Subcutaneous abdominal adipose tissue (tissue), 5 donors: ENCODE results near the gene RBM10.

Source experiments
- H3K27ac ChIP-seq: one replicate; pipeline ENCODE4 v1.7.0; 2013; ENCODE audit warnings: low read depth, mild to moderate bottlenecking, inconsistent platforms, low read length, moderate library complexity
- H3K27me3 ChIP-seq, 5 donors: one replicate each; pipeline ENCODE4 v1.7.0; 2013; ENCODE audit warnings: low read length in 5 of 5, inconsistent platforms in 1 of 5; ENCODE audit not compliant: control insufficient read depth in 5 of 5, insufficient read depth in 4 of 5
- H3K36me3 ChIP-seq, 5 donors: one replicate each; pipeline ENCODE4 v1.7.0; 2013; ENCODE audit warnings: low read length in 5 of 5; ENCODE audit not compliant: control insufficient read depth in 5 of 5, insufficient read depth in 5 of 5
- H3K4me1 ChIP-seq, 5 donors: one replicate each; pipeline ENCODE4 v1.7.0; 2013; ENCODE audit warnings: low read length in 5 of 5, mild to moderate bottlenecking in 3 of 5, moderate library complexity in 1 of 5; ENCODE audit not compliant: control insufficient read depth in 5 of 5, insufficient read depth in 5 of 5
- H3K4me3 ChIP-seq, 5 donors: one replicate each; pipeline ENCODE4 v1.7.0; 2013; ENCODE audit warnings: low read length in 5 of 5, low read depth in 1 of 5
- H3K9ac ChIP-seq, 5 donors: one replicate each; pipeline ENCODE4 v1.7.0; 2013; ENCODE audit warnings: low read length in 5 of 5, mild to moderate bottlenecking in 4 of 5, moderate library complexity in 3 of 5
- H3K9me3 ChIP-seq, 5 donors: one replicate each; pipeline ENCODE4 v1.7.0; 2013; ENCODE audit warnings: low read length in 5 of 5; ENCODE audit not compliant: control insufficient read depth in 5 of 5
- donor health status: healthy.
- donor health status: healthy.
- donor health status: healthy.
- donor health status: healthy.
- donor health status: healthy.

The RBM10 gene

GRCh38 chrX:47174846-47175587 lies 30.0 kb downstream of the RBM10 start:
- H3K4me3 ChIP-seq = no peak overlapping the region
- peaks cover 0 to 92% (median 81%) of the 10 kb centered on the region in 5 donors for H3K36me3 ChIP-seq
- H3K4me1 ChIP-seq = peaks cover 0 to 10% (median 4%) of the 10 kb centered on the region in 5 donors
- peaks cover 0 to 37% (median 34%) of the 10 kb centered on the region in 5 donors for H3K27me3 ChIP-seq
- H3K27ac ChIP-seq = no peak overlapping the region
- H3K9me3 ChIP-seq = no peaks in the 10 kb centered on the region
- no peak overlapping the region for H3K9ac ChIP-seq

- H3K4me1 ChIP-seq = peaks cover 0 to 7% (median 0%) of the 10 kb centered on the region in 5 donors
- no peaks in the 10 kb centered on the region for H3K9me3 ChIP-seq
- H3K27me3 ChIP-seq = peaks cover 0 to 35% (median 34%) of the 10 kb centered on the region in 5 donors
- H3K27ac ChIP-seq = no peak overlapping the region
- H3K4me3 ChIP-seq = no peak overlapping the region
- peaks cover 0 to 90% (median 81%) of the 10 kb centered on the region in 5 donors for H3K36me3 ChIP-seq
- H3K9ac ChIP-seq = no peak overlapping the region
Observed at GRCh38 chrX:47175588-47175980, 30.6 kb downstream of the RBM10 start.

GRCh38 chrX:47176101-47176740 lies 31.2 kb downstream of the RBM10 start:
- peaks cover 0 to 89% (median 80%) of the 10 kb centered on the region in 5 donors for H3K36me3 ChIP-seq
- H3K9ac ChIP-seq = no peak overlapping the region
- H3K9me3 ChIP-seq = no peaks in the 10 kb centered on the region
- peaks cover 0 to 7% (median 0%) of the 10 kb centered on the region in 5 donors for H3K4me1 ChIP-seq
- H3K4me3 ChIP-seq = no peak overlapping the region
- no peak overlapping the region for H3K27ac ChIP-seq
- peaks cover 0 to 36% (median 35%) of the 10 kb centered on the region in 5 donors for H3K27me3 ChIP-seq

DNA sequence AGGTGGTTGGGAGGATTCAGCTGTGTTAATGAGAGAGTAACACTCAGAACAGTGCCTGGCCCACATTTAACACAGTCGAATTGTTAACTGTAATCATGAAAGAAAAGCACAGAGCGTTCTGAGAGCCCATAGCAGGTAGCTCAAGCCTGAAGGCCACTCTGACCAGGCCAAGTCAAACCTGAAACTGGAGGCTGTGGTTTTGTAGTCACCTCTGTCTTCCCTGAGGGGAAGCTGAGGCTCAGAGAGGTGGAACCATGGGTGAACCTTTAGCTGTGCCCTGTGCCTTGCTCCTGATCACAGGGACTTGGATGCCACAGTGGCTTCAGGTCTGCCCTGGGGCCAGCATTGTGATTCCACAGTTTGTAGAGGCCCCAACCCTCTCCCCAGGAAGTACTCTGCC lies 32.1 kb downstream of the RBM10 start:
- H3K9ac ChIP-seq = no peak overlapping the region
- H3K27ac ChIP-seq = no peak overlapping the region
- H3K4me1 ChIP-seq = peaks cover 0 to 7% (median 0%) of the 10 kb centered on the region in 5 donors
- no peak overlapping the region for H3K4me3 ChIP-seq
- H3K9me3 ChIP-seq = no peaks in the 10 kb centered on the region
- peaks cover 0 to 44% (median 34%) of the 10 kb centered on the region in 5 donors for H3K27me3 ChIP-seq
- peaks cover 0 to 90% (median 83%) of the 10 kb centered on the region in 5 donors for H3K36me3 ChIP-seq

- Histone ChIP-seq H3K9me3 (no peaks in the 10 kb centered on the region), H3K36me3 (peaks cover 0 to 90% (median 80%) of the 10 kb centered on the region in 5 donors), H3K27ac (no peak overlapping the region), H3K4me1 (peaks cover 0 to 7% (median 0%) of the 10 kb centered on the region in 5 donors), H3K27me3 (peaks cover 0 to 43% (median 29%) of the 10 kb centered on the region in 5 donors), H3K9ac (no peak overlapping the region), H3K4me3 (no peak overlapping the region)
Observed at GRCh38 chrX:47178337-47178736, 33.3 kb downstream of the RBM10 start.

- H3K36me3 ChIP-seq = peaks cover 0 to 89% (median 73%) of the 10 kb centered on the region in 5 donors
Observed at GRCh38 chrX:47179221-47179927, 34.4 kb downstream of the RBM10 start.

DNA sequence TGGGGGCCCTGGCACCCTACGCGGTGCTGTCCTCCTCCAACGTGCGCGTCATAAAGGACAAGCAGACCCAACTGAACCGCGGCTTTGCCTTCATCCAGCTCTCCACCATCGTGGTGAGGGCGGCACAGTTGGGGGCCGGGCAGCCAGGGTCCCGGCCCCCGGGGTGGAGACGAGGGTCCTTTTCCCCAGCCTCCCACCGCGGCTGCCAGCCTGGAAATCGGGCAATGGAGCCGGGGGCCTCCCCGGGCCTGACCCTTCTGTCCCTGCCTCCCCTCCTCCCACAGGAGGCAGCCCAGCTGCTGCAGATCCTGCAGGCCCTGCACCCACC lies 34.9 kb downstream of the RBM10 start:
- peaks cover 0 to 44% (median 29%) of the 10 kb centered on the region in 5 donors for H3K27me3 ChIP-seq
- H3K9me3 ChIP-seq = no peaks in the 10 kb centered on the region
- peaks cover 0 to 89% (median 73%) of the 10 kb centered on the region in 5 donors for H3K36me3 ChIP-seq
- H3K27ac ChIP-seq = no peak overlapping the region
- H3K4me3 ChIP-seq = no peak overlapping the region
- H3K4me1 ChIP-seq = peaks cover 0 to 7% (median 0%) of the 10 kb centered on the region in 5 donors
- H3K9ac ChIP-seq = no peak overlapping the region

More at GRCh38 chrX:47179221-47179927, 34.4 kb downstream of the RBM10 start:
- H3K9ac ChIP-seq = no peak overlapping the region
- H3K4me1 ChIP-seq = peaks cover 0 to 7% (median 0%) of the 10 kb centered on the region in 5 donors
- no peaks in the 10 kb centered on the region for H3K9me3 ChIP-seq
- H3K27me3 ChIP-seq = peaks cover 0 to 42% (median 27%) of the 10 kb centered on the region in 5 donors
- no peak overlapping the region for H3K27ac ChIP-seq
- H3K4me3 ChIP-seq = no peak overlapping the region

GRCh38 chrX:47180346-47180745 lies 35.3 kb downstream of the RBM10 start:
- H3K36me3 ChIP-seq = peaks cover 0 to 89% (median 73%) of the 10 kb centered on the region in 5 donors

DNA sequence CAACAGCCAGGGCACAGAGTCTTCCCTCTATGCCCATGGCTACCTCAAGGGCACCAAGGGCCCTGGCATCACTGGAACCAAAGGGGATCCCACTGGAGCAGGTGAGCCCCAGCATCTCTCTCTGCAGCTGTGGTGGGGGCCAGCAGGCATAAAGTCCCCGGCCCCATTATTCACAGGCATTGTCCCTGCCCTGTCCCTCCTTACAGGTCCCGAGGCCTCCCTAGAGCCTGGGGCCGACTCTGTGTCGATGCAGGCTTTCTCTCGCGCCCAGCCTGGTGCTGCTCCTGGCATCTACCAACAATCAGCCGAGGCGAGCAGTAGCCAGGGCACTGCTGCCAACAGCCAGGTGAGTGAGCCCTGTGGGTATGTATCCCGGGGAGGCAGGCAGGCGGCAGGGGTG lies 36.3 kb downstream of the RBM10 start:
- H3K4me1 ChIP-seq = peaks cover 0 to 7% (median 0%) of the 10 kb centered on the region in 5 donors
- peaks cover 0 to 48% (median 31%) of the 10 kb centered on the region in 5 donors for H3K27me3 ChIP-seq
- no peak overlapping the region for H3K9ac ChIP-seq
- H3K27ac ChIP-seq = no peak overlapping the region
- H3K36me3 ChIP-seq = peaks cover 0 to 89% (median 73%) of the 10 kb centered on the region in 5 donors
- no peaks in the 10 kb centered on the region for H3K9me3 ChIP-seq
- no peak overlapping the region for H3K4me3 ChIP-seq

More at GRCh38 chrX:47180346-47180745, 35.3 kb downstream of the RBM10 start:
- no peak overlapping the region for H3K4me3 ChIP-seq
- peaks cover 0 to 7% (median 0%) of the 10 kb centered on the region in 5 donors for H3K4me1 ChIP-seq
- no peak overlapping the region for H3K9ac ChIP-seq
- H3K27ac ChIP-seq = no peak overlapping the region
- peaks cover 0 to 45% (median 28%) of the 10 kb centered on the region in 5 donors for H3K27me3 ChIP-seq
- no peaks in the 10 kb centered on the region for H3K9me3 ChIP-seq
